ENCODE data around the gene PMEL.
"Not testable (repeated sequence)": the region's sequence is repeated elsewhere in the genome, so short reads cannot be mapped to it uniquely, and the experiment has no call there.

PMEL gene

GRCh38 chr12:55919032-55919431 lies 46.8 kb downstream of the PMEL start:
- DNase-seq: not testable (repeated sequence)

- no peak for DNase-seq
Observed at GRCh38 chr12:55915482-55915859, 50.4 kb downstream of the PMEL start.

GRCh38 chr12:55912908-55913307 lies 52.9 kb downstream of the PMEL start:
- DNase-seq: no peak

- no peak for DNase-seq
Observed at GRCh38 chr12:55909513-55909884, 56.3 kb downstream of the PMEL start.

DNA sequence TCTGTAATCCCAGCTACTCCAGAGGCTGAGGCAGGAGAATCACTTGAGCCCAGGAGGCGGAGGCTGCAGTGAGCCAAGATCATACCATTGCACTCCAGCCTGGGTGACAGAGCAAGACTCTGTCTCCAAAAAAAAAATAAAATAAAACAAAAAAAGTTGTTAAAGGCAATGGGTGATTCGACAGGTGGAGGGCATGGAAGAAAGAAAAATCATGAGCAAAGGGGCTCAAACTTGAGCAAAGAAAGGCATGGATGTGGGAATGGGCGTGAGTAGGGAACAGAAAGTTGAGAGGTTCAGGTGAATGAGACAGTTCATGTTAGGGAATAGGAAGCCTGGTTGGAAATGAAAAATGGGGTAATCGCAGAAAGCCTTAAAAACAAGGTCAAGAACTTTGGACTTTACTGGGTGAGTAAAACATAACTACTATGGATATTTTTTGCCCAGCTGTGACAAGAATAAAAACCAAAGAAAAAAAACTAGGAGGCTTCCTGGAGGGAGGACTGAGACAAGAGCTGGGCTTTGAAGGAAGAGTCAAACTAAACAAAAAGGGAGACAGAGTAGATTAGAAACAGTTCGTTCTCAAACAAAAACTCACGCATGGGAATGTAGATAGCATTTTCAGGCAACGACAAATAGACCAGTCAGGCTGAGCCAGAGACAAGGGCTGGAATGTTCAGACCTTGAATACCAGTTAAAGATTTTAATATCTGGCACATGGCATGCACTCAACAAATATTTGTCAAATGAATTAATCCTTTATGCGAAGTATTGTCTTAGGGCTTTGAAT lies 56.9 kb downstream of the PMEL start:
- DNase-seq: no peak

DNA sequence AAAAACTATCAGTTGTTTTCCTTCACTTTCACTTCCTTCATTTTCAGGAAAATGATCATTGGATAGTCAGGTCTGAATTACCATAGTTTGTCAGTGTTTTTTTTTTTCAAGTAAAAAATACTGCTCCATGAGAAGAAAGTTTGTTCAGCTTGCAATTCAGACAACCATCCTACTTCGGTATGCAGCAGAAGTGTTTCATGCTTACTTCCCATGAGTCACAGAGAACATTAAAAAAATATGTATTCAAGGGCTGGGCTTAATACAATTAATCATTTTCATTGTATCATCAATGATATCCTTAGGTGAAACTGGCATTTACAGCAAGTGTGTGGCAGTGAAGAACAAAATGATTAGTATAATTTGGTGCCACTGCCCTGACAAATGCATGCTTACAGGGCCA lies 59.8 kb downstream of the PMEL start:
- DNase-seq: no peak
